Measurements from ENCODE around the gene LRRFIP2.
"Not testable (repeated sequence)": the region's sequence is repeated elsewhere in the genome, so short reads cannot be mapped to it uniquely, and the experiment has no call there.

Gene LRRFIP2

DNA sequence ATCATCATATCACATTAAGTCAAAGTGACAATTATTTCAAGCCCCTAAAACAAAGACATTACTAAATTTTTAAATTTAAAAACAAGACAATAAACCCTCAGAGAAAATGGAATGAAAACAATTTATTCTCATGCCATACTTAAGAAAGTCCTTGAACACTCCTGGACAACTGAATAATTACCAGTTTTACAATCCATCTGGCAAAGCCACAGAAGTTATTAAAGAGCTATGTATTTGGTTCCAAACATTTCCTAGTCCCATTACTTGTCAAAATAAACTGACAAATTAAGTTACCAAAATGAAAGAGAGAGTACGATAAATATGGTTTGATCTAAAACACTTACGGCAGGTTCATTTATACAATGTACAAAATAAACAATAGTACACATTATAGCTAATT lies 63.2 kb downstream of the LRRFIP2 start:
- no peak for DNase-seq

DNA sequence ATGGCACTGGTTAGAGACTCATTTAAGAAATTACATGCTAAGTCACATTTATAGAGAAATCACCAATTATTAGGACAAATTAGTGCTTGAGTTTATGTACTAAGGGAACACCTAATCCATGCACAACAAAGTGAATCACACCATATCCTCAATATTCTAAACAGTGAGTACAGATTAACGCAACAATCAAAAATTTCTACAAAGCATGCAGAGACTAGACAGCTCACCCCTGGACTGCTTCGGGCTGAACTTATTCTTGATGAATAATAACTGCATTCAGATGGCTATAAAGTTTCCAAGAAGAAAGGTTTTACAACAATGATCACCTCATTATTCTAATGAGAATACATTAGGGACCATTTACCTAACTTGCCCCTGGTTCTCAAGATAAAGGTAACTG lies 66.5 kb downstream of the LRRFIP2 start:
- DNase-seq, result no peak

DNA sequence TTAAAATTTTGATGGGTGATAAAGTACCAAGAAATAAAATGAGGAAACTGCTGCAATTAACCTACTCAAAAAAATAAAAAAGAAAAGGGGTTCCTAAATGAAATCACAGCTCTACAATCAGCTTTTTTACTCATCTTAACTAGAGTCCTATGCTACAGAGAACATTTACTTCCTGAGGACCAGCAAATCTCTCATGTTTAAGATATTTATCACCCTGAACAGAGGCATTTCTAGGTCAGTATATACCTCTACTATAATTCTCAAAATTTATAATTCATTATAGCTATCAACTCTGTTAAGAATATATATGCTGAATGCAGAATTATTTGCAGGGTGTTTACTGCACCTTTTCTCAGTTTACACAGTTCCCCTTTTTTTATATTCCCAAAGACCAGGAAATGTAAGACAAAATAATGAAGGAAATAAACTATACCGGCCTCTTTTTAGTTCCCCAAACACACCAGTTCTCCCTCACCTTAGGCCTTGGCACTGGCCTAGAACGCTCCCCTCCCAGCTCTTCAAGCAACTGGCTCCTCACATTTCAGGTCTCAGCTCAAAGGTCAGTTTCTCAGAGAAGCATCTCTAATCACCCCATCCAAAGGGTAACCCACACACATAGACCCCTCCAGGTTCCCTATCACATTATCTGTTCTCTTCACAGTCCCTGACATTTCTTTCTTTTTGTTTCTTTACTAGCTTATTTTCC lies 71.1 kb downstream of the LRRFIP2 start:
- no peak for DNase-seq

DNA sequence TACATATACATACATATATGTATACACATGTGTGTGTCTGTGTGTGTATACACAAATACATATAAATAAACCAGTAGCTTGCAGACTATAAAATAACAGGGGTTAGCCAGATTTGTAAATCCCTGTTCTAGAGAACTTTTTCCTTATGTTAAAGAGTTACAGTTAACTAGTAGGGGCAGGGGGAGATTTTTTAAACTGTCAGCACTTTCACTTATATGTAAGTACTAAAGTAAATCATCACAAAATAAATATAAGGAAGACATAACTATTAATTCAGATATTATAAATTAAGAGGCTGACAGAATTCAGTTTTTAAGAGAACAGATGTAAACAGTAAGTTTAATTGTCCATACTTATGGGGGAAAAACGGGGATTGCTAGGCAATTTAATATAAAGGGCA lies 74.0 kb downstream of the LRRFIP2 start:
- DNase-seq, result no peak

GRCh38 chr3:37099469-37099868 lies 74.9 kb downstream of the LRRFIP2 start:
- DNase-seq, result no peak

GRCh38 chr3:37098884-37099283 lies 75.5 kb downstream of the LRRFIP2 start:
- no peak for DNase-seq

- no peak for DNase-seq
Measured at GRCh38 chr3:37097776-37098175, 76.6 kb downstream of the LRRFIP2 start.

GRCh38 chr3:37096975-37097374 lies 77.4 kb downstream of the LRRFIP2 start:
- DNase-seq, result no peak

GRCh38 chr3:37096288-37096687 lies 78.1 kb downstream of the LRRFIP2 start:
- no peak for DNase-seq

GRCh38 chr3:37094636-37095035 lies 79.7 kb downstream of the LRRFIP2 start:
- DNase-seq, result no peak

DNA sequence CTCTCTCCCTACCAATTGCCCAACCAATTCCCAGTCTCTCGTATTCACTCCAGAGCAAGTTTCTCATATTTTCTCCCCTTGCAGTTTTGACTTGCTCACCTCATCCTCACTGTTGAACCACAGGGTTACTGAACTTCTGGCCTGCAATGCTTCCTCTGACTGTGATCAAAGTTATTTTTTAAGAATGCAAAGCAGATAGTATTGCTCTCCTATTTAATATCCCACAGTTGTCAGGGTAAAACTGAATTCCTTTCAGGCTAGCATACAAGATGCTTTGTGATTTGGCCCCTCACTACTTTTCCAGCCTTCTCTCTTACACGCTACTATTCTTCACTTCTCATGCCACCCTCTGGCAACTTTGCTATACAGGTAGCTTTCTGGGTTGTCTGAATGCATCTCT lies 80.9 kb downstream of the LRRFIP2 start:
- DNase-seq, result no peak

DNA sequence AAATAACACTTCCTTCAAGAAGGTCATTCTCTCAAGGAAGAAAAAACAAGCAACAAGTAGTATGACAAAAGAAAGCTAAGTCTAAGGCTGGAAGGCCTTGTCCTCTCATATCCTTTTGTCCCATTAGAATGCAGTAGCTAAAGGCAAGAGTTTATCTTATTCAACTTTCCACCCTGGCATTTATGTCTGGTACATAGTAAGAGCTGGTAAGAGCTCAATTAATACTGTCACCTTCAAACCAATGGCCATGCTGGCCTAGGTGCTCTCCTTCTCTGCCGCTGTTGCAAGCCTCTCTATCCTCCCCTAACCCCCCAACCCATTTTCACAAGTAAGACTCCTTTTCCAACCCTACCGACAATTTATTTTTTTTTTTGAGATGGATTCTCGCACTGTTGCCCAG lies 81.9 kb downstream of the LRRFIP2 start:
- DNase-seq, result no peak

GRCh38 chr3:37087870-37088269 lies 86.5 kb downstream of the LRRFIP2 start:
- DNase-seq, result no peak

DNA sequence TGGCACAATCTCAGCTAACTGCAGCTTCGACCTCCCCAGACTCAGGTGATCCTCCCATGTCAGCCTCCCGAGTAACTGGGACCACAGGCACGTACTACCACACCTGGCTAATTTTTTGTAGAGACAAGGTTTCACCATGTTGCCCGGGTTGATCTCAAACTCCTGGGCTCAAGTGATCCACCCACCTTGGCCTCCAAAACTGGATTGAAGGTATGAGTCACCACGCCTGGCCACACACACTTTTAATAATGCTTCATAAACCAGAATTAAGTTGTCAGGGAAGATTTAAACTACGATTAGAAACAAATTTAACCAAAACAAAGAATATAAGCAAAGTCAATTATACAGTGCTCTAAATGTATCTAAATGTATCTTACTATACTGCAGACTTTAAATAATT lies 87.5 kb downstream of the LRRFIP2 start:
- no peak for DNase-seq

DNA sequence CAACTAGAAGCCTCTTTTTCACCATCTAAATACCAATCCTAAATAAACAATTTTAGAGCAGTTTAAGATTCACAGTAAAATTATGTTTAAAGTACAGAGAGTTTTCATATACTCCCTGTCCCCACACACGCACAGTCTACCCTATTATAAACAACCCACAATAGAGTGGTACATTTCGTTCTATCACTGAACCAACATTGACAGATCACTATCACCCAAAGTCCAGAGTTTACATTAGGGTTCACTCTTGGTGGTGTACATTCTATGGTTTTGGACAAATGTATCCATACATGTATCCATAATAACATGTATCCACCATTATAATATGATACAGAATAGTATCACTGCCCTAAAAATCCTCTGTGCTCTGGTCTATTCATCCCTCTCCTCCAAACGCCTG lies 92.1 kb downstream of the LRRFIP2 start:
- DNase-seq, result no peak

GRCh38 chr3:37075955-37076354 lies 98.4 kb downstream of the LRRFIP2 start:
- DNase-seq, result no peak

DNA sequence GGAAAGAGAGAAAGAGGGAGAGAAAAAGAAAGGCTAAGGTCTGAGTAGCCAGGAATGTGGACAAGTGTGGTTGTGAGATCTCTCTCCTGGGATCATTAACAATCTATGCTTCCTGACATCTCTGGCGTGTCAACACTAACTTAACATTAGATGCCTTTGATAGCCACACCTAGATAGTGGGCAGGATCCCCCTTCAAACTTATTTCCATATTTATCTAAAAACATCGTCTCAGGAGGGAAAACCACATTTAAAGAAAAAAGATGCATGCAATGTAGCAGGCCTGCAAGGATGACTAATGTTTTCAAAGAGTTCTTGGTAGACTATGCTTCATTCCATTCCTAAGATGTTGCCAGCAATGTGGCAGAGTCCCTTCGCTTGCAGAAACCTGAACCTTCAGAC lies 100.2 kb downstream of the LRRFIP2 start:
- no peak for DNase-seq

- no peak for DNase-seq
Measured at GRCh38 chr3:37072892-37073291, 101.5 kb downstream of the LRRFIP2 start.

GRCh38 chr3:37071921-37072320 lies 102.5 kb downstream of the LRRFIP2 start:
- DNase-seq, result no peak

DNA sequence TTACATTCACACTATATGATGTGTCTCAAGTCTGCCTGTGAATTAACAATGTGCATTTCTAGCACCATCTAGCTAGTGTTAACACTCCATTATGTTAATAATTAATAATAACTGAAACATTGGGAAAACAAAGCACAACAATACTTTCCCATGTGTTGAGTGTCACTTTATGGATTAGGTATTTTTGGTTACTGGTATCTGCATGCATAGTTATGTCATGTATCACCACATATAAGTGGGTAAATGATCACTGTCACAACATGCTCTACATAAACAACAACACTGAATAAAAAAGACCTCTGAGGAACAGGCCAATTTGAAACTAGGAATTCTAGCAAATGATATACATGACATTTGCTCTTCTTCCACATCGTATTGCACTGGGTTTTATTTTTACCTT lies 106.4 kb downstream of the LRRFIP2 start:
- no peak for DNase-seq

DNA sequence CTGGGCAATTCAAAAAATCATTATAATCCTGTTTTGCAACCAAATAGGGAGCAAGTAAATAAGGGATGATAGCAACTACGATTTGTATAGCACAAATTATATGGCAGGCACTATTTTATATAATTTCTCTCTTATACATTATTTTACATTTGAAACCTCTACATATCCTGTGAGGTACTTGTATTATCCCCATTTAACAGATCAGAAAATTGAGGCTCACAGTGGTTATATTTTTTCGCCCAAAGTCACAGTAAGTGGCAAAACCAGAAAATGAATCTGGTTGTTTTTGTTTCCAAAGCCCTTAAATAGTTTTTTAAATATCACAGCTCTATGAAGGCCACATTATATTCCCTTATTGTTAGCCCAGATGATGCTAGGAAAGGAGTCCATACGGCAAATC lies 106.8 kb downstream of the LRRFIP2 start:
- no peak for DNase-seq

DNA sequence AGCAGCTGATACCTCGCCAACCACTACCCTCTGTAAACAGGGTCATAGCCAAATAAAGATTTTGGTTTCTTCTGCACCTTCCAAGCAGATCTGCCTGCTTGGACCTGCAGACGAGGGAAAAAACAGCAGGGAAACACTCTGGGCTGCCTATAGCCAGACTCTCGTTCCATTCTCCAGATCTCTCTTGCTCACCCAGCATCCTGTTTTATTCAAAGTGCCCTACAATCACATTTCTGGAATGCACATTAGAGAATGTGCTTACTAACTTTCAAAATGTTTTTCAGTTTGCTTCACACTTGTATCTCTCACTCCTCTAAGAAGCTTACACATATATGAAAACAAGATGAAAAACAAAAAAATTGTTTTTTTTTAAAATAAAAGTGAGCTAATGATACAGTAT lies 109.6 kb downstream of the LRRFIP2 start:
- no peak for DNase-seq

DNA sequence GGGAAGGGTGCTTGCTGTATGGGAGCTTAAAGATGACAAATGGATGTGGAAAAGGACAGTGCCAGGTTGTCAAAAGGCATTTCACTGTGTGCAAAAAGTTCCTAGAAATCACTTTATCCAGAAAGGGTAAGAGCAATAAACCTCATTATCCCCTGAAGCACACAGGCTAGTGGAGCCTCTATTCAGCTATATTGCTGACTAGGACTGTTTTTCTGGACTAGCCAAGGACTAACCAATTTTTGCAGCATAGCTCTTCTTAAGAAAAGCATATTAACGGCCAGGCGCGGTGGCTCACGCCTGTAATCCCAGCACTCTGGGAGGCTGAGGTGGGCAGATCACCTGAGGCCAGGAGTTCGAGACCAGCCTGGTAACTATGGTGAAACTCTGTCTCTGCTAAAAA lies 116.3 kb downstream of the LRRFIP2 start:
- DNase-seq, result no peak

DNA sequence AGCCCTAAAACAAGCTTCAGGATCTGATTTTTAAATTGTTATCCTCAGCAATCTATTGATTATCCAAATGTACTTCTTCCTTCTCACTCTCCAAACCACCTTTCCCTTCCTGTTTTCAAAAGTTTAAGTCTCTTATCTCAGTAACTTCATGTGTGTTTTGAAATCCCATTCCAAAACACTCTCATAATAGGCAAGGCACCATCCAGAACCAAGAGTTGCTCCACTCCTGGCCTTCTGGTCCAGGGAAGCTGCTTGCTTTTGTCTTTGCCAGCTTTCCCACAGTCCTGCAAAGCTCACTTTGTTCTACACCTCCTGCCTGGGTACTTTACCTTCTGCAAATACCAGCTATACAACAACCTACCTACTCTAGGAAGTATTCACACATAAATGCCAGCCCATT lies 117.6 kb downstream of the LRRFIP2 start:
- no peak for DNase-seq

DNA sequence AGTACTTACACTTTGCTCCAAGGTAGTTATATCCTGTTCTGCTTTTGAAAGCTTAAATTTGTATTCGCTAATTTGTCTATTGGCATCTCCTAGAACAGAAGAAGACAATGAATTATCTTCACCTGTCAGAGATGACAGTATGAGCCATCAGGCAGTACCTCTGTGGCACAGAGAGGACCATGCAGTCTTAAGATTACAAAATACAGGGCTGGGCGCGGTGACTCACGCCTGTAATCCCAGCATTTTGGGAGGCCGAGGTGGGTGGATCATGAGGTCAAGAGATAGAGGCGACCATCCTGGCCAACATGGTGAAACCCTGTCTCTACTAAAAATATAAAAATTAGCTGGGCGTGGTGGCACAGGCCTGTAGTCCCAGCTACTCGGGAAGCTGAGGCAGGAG lies 119.3 kb downstream of the LRRFIP2 start:
- DNase-seq, result not testable (repeated sequence)

DNA sequence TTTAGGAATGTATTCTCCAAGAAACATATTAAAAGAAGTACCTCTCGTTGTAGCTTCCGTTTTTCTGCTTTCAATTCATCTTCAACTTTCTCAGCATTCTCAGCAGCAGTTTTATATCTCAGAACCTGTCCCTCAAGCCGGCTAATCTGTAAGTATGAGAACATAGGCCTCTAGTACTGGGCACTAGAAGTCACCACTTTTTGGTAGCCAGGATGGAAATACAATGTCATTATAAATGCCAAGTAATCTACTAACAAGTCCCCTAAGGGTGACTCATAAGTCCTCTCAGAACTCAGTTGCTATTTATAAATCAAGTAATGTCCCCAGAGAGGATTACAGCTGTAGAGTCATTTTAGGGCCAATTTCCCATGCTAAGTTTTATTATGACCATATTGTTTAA lies 120.0 kb downstream of the LRRFIP2 start:
- no peak for DNase-seq

Measured in activated CD4-positive, alpha-beta T cell treated with anti-CD3 and anti-CD28 coated beads for 4 hours (primary cell).